ENCODE results near the gene MICAL2.
A peak's percentile ranks its signal among the peaks of the same experiment; 100 is the strongest.

Gene MICAL2

GRCh38 chr11:12291766-12292165 lies 181.4 kb downstream of the MICAL2 start:
- no peak for DNase-seq

- no peak for DNase-seq
These were observed 182.4 kb downstream of the MICAL2 start for GRCh38 chr11:12292766-12293165.

- DNase-seq: no peak
These were observed 183.1 kb downstream of the MICAL2 start for GRCh38 chr11:12293486-12293885.

DNA sequence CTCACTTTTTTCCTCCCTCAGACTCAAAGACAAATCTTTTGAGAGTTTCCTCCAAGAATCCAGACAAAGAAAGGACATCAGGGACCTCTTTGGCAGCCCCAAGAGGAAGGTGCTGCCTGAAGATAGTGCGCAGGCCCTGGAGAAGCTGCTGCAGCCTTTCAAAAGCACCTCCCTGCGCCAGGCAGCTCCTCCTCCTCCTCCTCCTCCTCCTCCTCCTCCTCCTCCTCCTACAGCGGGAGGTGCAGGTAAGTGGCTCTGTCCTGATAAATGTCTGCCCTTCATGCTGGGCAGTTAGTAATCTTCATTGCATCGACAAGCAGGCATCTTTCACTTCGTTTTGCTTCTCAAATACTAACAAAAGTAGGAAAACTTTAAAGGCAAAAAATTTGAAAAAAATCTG lies 184.2 kb downstream of the MICAL2 start:
- DNase-seq: no peak

- DNase-seq: no peak
These were observed 185.6 kb downstream of the MICAL2 start for GRCh38 chr11:12295943-12296342.

GRCh38 chr11:12298610-12299009 lies 188.2 kb downstream of the MICAL2 start:
- DNase-seq: no peak

GRCh38 chr11:12301379-12301778 lies 191.0 kb downstream of the MICAL2 start:
- no peak for DNase-seq

- peak; percentile 52 for DNase-seq
These were observed 193.2 kb downstream of the MICAL2 start for GRCh38 chr11:12303421-12304149.

DNA sequence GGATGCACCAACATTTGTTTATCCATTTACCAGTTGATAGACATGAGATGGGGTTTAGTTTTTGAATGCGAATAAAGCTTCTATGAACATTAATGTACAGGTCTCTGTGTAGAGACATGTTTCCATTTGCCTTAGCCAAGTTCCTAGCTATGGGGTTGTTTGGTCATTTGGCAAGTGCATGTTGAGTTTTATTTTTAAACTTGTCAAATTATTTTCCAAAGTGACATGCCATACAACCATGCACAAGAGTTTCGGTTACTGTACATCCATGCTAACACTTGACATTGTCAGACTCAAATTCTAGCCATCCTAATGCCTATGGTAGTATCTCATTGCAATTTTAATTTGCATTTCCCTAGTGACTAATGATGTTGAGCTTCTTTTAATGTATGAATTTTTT lies 196.4 kb downstream of the MICAL2 start:
- DNase-seq: no peak

DNA sequence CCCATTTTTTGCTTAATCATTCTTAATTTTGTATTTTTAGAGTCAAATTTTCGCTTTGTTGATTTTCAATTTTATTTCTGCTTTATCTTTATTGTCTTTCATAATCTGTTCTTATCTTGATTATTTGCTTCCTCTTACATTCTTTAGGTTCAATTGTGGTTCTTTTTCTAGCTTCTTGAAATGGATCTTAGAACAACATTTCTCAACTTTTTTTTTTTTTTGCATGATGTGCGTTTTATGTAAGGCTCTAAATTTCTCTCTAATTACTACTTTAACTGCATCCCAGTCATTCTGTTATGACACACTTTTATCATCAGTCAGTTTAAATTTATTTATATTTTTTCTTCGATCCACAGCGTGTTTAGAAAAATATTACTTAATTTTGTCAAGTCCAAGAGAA lies 201.7 kb downstream of the MICAL2 start:
- no peak for DNase-seq
